ENCODE measurements around the gene CABLES2.

The CABLES2 gene

GRCh38 chr20:62357681-62358080 is 49.4 kb downstream of the CABLES2 start:
- no peak for DNase-seq

DNA sequence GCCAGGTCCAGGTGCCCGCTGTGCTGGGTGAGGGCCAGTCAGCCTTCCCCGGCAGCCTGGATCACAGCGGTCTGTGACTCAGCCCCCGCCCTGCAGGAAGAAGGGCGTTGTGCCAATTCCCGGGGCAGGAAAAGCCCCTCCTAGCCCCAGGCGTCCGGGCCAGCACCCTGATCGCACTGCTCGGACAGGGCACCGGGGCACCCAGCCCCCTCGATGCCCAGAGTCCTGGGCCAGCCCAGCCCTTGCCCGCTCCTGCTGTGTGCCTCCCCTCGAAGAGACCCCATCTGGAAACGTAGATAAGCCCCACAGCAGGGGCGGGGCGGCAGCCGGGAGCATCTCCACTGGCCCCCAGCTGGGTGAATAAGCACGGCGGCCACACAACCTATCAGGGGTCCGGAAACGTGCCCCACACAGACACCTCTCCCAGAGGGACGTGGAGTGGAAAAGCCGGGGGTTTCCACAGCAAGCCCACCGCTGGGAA is 49.9 kb downstream of the CABLES2 start:
- no peak for DNase-seq

- DNase-seq = no peak
These were observed 50.4 kb downstream of the CABLES2 start for GRCh38 chr20:62356589-62357186.

- no peak for DNase-seq
These were observed 51.1 kb downstream of the CABLES2 start for GRCh38 chr20:62355878-62356588.

- no peak for DNase-seq
These were observed 51.6 kb downstream of the CABLES2 start for GRCh38 chr20:62355516-62355877.

DNA sequence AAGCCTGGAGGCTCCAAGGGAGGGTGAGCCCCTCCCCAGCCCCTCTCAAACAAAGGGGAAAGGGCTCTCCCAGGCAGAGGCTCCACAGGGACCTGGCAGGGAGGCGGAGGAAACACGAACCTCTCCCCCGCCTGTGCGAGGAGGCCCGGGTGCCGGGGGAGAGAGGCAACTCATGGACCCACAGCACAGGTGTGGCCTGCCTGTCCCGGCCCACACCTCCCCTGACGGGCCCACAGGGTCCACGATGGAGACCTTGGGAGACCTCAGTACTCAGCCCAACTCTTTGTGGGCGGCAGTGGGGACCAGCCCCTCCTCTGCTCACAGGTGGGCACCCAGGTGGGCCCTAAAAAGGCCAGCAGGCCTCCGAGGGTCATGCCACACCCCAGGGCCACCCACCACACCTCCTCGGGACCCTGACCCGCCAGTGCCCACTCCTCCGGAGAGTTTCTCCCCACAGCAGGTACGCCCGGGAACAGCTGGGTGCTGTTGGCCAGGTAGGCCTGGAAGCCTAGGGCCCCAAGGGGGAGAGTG is 52.2 kb downstream of the CABLES2 start:
- DNase-seq = no peak

DNA sequence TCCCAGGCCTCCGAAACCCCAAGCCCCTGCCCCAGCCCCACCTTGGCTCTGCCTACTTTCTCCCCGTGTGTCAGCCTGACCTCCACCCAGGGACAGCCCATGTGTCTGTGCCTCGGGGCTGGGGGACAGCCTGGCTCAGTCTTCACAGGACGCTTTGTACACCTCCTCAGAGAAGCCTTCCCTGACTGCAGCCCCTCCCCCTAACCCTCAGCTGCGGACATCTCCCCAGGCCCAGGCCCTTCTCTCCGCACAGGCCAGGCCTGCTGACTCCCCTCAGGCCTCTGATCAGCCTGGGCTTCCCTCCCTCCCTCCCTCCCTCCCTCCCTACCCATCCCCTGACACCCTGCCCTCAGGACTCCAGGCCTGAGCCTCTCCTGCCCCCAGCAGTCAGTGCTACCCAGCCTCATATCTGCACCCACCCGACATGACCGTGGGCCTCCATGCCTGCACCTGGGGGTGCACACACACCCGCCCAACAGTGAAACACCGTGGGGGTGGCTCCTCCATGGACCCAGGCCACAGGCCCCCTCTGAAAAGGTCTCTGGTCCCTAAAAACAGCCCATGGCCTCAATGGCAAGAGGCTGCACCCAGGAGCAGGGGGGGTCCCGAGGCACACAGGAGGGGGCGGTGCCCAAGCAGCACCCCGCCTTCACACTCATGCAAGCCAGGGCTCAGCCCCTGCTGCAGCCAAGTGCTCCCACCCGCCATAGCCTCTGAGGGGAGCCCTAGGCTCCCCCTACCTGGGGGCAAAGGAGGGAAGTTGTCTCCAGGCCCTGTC is 52.9 kb downstream of the CABLES2 start:
- no peak for DNase-seq

DNA sequence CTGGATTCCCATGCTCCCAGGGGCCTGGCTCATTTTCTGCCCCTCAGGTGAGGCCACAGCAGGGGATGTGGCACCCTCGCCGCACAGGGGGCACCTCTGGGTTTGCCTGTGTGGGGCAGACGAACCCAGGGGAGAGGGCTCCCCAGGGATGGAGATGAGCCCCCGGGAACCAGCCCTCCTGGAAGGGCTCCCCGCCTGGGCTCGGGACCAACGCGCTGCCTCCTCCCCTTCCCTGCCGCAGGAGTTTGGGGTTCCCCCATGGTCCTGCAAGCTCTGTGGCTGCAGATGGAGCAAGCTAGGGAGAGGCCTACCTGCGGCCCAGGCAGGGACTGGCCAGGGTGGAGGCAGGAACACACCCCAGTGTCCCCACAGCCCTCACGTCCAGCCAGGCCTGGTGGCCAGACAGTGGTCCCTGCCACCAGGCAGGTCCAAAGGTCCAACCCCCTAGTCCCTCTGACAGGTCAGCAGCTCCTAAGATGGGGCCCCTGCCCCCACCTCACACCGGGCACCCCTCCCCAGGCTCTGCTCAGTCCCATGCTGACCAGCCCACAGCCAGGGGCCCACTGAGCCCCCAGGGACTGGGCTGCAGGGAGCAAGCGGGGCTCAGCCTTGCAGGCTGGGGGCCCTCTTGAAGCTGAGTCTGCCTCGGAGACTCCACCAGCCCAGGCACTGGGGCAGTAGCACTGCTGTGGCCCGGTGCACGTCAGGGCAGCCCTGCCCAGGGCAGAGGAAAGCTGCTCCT is 53.6 kb downstream of the CABLES2 start:
- no peak for DNase-seq

DNA sequence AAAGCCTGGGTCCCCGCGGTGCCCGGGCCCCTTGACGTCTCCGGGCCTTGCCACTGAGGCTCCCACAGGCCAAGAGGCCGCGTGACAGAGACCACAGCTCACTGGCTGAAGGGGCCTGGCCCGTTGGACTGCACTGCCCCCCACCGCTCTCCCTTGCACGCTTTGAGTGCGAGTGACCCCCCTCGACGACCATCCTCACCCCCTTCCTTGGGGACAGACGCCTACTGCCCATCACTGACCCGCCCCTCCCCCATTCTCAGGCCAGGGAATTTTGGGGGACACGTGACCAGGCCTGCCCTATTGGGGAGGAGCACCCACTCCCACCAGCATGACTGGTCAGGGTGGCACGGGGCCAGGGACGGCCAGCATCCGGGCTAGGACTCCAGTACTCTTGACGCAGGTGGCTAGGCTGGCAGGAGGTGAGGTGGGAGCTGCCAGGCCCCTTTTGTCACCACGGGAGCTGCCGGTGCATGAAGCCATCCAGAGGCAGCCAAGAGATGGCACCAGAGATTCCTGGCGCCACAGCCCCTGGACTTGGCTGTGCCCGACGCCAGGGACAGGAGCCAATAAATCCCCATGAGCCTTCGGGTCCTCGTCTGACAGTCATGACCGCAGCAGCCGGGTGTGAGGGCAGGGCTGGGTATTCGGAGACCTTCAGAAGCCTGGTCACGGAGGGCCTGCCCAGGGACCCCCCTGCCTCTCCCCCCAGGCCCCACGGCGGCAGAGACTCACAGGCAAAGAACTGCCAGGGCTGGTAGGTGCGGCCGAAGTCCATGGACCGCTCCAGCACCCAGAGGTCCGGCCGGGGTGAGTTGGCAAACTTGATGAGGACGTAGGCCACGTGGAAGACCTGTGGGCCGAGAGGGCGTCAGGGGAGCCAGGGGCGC is 54.4 kb downstream of the CABLES2 start:
- no peak for DNase-seq

GRCh38 chr20:62351469-62352401 is 55.4 kb downstream of the CABLES2 start:
- DNase-seq = no peak

DNA sequence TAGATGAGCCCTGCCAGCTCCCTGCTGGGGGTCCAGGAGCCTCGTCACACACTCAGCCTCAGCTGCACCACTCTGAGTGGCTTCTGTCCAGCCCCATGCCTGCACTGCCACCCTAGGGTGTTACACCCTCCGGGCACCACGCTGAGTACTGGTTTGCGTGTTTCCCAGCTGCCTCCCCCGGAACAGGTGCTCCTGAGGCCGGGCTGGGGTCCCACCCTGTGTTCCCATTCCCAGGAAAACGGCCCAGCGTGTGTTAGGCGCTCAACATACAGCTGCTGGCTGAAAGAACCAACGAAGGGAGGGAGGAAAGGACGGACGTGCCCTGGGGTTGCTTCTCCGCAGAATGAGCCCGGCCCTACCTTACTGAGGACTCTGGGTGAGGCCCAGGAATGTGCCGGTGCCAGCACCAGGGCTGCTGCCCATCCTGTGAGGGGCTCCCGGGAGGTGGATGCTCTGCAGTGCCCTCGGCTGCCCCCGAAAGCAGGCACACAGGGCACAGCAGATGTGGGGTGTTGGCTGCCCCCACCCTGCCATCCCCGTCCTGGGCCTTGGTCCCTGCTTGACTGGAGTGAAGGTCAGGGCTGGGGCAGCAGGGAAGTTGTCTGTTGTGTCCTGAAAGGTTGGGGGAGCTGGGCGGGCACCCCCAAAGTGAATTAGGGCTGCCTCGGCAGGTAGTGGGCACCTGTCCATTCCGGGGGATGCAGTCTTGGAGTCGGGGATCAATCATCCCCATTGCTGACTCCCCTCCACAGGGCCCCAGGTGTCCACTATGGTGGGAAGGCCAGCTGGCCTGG is 56.3 kb downstream of the CABLES2 start:
- no peak for DNase-seq

DNA sequence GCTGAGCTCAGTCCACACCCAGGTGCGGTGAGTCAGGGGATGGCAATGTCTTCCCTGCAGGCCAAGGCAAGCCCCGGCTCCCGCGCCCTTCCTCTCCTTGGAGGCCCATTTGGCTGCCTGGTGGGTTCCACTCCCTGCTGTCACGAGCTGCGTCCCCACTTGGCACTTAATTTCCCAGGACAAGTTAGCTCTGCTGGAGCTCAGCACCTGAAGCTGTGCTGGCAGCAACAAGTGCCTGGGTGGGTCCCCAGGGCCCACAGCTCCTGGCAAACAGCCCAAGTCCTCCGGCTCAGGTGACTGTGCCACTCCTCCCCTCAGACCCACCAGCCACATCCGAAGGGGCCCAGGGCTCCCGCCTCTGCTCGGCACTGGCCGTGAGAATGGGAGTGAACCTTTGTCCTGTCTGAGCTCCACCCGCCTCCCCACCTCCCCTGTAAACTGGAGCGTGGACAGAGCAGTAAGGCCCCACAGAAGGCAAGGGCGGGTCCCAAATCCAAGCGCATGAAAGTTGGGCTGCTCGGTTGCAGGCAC is 56.9 kb downstream of the CABLES2 start:
- no peak for DNase-seq

DNA sequence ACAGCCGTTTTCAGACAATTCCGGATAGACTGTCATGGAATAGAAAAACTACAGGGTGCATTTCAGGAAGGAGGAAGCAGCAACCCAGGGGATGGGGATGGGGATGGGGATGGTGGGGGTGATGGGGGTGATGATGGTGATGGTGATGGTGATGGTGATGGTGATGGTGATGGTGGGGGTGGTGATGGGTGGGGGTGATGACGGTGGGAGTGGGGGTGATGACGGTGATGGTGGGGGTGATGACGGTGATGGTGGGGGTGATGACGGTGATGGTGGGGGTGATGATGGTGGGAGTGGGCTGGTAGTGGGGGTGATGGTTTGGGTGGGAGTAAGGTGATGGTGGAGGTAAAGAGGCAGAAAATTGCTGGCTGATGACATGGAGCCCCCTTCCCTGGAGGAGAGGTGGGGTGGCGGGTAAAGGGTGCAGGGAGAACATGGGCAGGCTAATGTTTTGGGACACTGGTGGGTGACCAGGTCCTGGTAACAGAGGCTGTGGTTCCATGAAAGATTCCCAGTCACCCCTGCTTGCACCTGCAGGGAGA is 57.5 kb downstream of the CABLES2 start:
- DNase-seq = no peak

DNA sequence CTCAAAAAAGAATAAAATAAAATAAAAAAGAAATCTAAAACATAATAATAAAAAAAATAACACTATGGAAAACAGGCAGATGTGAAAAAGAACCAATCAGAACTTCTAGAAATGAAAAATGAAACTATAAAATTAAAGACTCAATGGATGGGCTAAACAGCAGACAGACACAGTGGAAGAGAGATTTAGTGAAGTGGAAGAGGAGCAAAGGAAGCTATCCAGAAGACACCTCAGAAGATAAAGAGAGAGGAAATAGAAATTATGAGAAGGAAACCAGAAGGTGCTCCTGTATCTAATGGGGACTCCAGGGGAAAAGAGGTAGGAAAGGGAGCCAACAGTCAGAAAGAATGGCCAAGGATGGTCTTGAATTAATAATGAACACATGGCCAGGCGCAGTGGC is 58.5 kb downstream of the CABLES2 start:
- no peak for DNase-seq

- no peak for DNase-seq
These were observed 59.6 kb downstream of the CABLES2 start for GRCh38 chr20:62347445-62347844.

DNA sequence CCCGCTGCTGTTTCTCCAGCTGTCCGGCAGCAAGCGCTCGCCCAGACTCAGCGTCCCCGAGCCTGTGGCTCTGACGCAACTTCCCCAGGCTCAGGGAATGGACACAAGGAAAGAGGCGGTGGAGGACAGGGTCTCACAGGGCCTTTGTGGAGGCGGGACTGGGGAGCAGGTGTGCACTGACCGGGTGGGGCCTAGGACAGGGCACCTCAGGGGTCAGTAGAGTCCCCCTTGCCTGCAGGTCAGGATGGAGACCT is 60.0 kb downstream of the CABLES2 start:
- no peak for DNase-seq

DNA sequence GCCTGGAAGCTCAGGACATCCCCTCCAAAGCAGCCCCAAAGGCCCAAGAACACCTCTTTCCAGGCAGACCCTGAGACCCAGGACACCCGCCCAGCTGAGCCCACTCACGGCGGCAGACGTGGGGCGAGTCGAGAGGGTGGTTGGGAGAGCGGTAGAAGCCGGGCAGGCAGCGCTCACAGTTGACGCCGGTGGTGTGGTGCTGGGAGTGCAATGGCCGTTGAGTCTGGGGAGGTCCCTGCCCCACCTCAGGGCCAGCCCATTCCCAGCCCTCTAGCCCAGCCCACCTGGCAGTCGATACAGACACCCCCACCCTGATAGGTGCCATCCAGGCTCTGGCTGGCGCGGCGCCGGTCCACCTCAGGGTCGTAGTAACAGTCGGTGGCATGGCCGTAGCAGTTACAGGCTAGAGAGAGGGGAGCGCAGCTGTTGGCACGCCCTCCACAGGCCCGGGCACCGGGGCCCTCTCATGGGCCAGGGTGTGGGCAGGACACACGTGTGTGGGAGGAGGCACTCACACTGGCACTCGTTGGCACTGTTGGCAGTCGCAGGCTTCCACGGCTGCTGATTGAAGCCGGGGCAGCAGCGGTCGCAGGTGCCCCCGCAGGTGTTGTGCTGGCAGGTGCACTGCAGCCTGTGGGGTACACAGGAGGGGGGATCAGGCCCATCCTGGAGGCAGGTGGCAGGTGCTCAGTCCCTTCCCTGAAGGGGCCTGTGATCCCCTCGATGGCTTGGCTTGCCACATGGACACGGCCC is 60.5 kb downstream of the CABLES2 start:
- no peak for DNase-seq

DNA sequence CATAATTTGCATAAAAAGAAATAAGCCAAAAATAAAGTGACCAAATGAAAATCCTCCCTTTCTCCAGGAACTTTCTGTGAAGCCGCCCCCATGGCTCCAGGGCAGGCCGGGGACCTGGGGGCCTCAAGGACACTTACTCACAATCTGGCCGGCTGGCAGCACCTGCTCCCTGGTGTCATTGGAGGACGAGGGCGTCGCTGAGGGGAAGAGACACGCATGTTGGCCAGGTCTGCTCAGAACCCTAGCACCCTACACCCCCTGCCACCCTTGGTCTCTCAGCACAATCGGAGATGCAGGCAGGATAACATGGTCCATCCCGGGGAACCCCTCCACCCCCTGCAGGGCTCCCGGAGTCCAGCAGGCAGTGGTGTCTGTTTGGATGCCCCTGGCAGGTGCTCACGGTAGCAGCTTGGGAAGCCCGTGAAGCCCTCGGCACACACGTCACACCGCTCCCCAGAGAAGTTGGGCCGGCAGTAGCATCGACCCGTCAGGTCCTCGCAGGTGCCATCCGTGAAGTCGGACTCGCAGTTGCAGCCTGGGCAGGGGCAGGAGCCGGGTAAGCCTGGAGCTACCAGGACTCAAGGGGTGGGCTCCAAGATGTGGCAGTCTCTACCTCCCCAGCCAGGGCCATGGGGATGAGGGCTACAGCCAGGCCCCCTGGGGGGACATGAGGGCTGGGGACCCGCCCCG is 61.3 kb downstream of the CABLES2 start:
- DNase-seq = no peak

All from activated CD4-positive, alpha-beta T cell treated with anti-CD3 and anti-CD28 coated beads for 48 hours (primary cell).